Measurements from ENCODE around the gene SLC25A40.
"Not testable (repeated sequence)": the region's sequence is repeated elsewhere in the genome, so short reads cannot be mapped to it uniquely, and the experiment has no call there.

SLC25A40 gene, protein sequence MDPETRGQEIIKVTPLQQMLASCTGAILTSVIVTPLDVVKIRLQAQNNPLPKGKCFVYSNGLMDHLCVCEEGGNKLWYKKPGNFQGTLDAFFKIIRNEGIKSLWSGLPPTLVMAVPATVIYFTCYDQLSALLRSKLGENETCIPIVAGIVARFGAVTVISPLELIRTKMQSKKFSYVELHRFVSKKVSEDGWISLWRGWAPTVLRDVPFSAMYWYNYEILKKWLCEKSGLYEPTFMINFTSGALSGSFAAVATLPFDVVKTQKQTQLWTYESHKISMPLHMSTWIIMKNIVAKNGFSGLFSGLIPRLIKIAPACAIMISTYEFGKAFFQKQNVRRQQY

DNA sequence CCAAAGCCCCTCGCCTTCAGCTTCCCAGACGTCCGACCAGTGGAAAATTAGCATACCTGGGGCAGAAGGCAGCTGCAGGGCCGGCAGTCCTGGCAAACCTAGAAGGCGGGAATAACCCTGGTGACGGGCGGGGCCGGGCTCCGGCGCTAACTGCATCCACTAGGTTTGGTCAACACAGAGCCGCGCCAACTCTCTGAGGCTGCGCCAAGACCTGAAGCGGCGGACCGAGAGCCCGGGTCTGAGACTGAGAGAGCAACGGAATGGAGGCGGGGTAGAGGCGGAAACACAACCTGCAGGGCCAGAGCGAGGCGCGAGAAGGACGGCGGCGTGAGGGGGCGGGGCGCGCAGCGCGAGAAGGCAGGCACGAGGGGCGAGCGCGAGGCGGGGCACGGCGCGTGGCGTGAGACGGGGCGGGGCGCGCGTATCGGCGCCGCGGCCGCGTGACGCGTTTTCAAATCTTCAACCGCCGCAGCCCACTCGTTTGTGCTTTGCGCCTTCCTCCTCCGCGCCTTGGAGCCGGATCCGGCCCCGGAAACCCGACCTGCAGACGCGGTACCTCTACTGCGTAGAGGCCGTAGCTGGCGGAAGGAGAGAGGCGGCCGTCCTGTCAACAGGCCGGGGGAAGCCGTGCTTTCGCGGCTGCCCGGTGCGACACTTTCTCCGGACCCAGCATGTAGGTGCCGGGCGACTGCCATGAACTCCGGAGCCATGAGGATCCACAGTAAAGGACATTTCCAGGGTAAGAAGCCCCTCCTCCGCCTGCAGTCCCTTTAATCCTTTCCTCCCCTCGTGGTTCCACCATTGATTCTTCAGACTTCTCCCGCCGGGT lies at the start of gene SLC25A40, which contains the start of gene DBF4:
Gene SLC25A40, minus strand, starts transcription at position 321 of the 829 bp plus-strand sequence. CDS start 17,633 bp downstream, outside the sequence.
Gene DBF4, plus strand, starts transcription at position 454 of the 829 bp plus-strand sequence. Its CDS starts 240 bp downstream, at position 694.
- peak; percentile 81 for DNase-seq

DNA sequence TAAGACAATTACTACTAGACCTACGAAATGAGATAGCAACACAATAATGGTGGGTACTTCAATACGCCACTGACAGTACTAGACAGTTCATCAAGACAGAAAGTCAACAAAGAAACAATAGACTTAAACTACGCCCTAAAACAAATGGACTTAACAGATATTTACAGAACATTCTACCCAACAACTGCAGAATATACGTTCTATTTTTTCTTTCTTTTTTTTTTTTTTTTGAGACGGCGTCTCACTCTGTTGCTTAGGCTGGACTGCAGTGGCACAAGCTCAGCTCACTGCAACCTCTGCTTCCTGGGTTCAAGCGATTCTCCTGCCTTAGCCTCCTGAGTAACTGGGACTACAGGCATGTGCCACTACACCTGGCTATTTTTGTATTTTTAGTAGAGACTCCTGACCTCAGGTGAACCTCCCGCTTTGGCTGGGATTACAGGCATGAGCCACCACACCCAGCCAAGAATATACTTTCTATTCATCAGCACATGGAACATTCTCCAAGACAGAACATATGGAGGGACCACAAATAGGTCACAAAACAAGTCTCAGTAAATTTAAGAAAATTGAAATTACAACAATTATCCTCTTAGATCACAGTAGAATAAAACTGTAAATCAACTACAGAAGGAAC lies 46.7 kb upstream of the SLC25A40 start:
- DNase-seq, result not testable (repeated sequence)

DNA sequence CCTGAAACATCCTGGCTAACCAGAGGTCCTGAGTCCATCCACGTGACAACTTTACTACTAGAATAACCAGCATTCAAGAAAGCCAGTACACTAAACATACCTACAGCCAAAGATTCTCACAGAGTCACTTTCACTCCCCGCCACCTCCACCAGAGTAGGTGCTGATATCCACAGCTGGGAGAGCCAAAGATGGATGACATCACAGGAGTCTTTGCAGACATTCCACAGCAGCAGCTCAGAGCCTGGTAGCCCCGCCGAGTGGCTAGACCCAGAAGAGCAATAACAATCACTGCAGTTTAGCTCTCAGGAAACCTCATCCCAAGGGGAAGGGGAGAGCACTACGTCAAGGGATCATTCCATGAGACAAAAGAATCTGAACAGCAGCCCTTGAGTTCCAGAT lies 44.4 kb upstream of the SLC25A40 start:
- no peak for DNase-seq

DNA sequence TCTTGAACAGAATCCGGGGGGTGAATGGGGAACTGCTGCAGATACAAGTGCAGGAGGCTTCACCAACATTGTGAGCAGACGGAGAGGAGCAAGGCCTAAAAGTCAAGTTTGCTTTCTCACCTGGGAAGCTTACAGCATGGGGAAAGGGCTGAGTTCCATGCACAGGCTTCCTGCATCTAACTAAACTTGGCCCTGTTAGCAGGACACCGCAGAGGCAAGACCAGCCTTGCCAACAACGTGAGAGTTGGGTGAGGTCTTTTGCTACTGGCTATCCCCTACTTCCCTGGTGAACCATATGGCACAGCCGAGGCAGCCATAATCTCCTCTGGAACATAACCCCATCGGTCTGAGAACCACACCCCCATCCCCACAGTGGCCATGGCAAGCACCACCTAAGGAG lies 43.7 kb upstream of the SLC25A40 start:
- DNase-seq, result no peak

DNA sequence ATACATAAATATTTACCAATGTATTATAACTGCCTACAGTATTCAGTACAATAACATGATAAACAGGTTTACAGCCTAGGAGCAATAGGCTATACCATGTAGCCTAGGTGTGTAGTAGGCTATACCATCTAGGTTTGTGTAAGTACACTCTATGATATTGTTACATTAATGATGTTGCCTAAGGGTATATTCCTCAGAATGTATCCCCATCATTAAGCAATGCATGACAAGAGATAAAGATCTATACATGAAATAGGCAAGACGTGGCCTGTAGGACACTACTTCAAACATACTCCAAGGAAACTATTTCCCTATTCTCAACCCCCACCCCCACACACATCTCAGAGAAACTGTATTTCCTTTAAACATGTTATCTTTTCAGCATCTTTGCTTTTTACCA lies 42.6 kb upstream of the SLC25A40 start:
- no peak for DNase-seq

DNA sequence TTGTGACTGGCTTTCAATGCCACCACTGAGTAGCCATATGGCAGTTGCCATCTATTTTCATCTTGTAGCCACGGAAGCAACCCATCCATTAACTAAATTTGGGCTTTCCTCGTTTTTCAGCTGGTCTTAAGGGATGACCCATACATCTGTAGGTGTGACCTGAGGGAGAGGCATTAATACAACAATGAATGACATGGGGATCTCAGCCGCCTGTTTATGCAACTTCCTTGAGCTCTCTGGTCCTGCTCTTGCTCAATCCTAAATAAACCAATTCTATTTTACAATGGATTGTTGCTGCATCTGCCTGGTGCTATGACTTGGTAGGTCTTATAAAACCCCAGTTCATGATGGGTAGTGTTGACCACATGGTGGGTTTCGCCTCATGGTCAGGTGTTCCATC lies 36.0 kb upstream of the SLC25A40 start:
- no peak for DNase-seq

DNA sequence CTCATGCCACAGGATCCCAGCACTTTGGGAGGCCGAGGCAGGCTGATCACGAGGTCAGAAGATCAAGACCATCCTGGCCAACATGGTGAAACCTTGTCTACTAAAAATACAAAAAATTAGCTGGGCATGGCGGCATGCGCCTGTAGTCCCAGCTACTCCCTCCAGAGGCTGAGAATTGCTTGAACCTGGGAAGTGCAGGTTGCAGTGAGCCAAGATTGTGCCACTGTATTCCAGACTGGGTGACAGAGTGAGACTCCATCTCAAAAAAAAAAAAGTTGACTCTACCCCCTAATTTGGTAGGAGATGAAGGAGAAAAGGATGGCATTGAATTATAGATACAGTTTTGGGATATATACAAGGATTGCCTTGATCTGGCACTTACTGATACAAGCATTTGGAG lies 32.7 kb upstream of the SLC25A40 start:
- DNase-seq, result not testable (repeated sequence)

DNA sequence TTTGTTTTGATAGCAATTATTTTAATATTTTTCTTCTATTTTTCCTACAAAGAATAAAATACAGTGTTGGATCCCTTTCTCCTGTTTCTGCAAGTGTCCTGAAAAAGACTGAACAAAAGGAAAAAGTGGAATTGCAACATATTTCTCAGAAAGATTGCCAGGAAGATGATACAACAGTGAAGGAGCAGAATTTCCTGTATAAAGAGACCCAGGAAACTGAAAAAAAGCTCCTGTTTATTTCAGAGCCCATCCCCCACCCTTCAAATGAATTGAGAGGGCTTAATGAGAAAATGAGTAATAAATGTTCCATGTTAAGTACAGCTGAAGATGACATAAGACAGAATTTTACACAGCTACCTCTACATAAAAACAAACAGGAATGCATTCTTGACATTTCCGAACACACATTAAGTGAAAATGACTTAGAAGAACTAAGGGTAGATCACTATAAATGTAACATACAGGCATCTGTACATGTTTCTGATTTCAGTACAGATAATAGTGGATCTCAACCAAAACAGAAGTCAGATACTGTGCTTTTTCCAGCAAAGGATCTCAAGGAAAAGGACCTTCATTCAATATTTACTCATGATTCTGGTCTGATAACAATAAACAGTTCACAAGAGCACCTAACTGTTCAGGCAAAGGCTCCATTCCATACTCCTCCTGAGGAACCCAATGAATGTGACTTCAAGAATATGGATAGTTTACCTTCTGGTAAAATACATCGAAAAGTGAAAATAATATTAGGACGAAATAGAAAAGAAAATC lies 31.2 kb upstream of the SLC25A40 start:
- not testable (repeated sequence) for DNase-seq

DNA sequence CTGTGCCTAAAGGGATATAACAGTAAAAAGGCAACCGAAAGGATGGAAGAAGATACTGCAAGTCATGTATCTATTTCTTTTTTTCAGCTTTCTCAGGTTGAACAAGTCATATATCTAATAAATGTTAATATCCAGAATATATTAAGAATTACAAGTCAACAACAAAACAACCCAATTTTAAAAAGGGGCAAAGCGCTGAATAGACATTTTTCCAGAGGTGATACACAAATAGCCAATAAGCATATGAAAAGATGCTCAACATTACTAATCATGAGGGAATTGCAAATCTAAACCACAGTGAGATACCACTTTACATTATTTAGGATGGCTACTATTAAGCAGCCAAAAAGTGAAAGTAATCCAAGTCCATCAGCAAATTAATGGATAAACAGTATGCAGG lies 23.1 kb upstream of the SLC25A40 start:
- no peak for DNase-seq

DNA sequence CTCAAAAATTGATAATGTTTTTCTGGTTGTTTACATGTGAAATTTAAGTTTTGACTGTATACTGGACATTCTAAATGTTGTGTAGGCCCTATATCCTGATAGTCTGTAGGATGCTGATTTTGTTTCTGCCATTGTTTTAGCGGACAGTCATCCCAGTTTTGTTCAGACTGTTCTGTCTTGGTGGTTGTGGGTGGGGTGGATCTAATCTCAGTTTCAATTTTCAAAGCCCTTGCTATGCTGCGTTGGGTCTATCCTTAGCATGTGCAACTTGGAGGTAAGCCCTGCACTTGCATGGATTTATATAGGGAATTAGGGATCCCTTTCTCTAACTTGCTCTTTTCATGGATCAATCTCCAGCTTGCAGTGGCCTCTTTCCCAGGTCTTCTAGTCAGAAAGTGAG lies 19.2 kb upstream of the SLC25A40 start:
- DNase-seq, result no peak

DNA sequence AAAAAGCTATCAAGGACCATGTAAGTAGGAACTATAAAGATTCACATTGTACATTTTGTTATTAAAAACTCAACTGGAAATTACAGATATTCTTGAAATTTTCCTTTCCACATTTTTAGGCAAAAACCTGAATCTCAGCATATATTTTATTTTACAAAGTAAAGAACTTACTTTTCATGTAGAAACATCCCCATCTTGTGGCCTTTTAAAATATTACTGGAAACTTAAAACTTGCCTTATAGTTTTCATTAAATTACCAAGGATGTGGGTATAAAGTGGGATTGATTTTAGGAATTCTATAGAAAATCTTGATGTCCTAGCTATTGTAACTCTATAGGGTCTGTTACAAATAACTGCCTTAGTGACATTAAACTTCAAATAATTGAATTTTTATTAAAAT lies 10.7 kb upstream of the SLC25A40 start:
- DNase-seq, result peak; percentile 25

DNA sequence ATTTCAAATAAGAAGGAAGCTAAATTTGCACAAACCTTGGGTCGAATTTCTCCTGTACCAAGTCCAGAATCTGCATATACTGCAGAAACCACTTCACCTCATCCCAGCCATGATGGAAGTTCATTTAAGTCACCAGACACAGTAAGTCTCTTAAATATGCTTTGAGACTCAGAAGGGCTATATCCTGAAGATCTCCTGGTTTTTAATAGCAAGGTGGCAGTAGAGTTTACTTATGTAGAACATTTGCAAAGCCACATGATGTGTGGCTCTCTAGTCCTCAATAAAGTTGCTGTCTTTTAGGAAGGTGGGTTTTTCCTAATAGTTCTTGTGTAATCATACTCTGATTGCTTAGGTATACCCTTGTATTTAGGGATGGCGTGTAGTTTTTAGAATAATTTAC lies 8.9 kb upstream of the SLC25A40 start:
- no peak for DNase-seq

DNA sequence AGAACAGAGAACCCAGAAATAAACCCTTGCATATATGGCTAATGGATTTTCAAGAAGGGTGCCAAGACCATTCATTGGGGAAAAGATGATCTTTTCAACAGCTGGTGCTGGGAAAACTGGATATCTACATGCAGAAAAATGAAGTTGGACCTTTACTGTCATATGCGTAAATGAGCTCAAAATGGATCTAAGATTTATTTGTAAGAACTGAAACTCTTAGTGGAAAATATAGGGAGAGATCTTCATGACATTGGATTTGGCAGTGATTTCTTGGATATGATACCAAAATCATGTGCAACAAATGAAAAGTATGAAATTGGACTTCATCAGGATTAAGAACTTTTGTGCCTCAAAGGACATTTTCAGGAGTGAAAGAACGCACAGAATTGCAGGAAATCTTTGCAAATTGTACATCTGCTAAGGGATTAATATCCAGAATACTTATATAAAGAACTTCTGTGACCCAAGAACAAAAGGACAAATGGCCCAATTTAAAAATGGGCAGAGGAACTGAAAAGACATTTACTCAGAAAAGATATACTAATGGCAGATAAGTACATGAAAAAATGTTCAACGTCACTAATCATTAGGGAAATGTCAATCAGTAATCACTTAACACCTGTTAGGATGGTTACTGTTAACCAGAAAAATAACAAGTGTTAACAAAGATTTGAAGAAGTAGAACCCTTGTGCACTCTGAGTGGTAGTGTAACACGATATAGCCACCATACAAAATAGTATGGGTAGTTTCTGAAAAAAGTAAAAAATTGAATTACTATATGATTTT lies 6.2 kb upstream of the SLC25A40 start:
- DNase-seq, result no peak

DNA sequence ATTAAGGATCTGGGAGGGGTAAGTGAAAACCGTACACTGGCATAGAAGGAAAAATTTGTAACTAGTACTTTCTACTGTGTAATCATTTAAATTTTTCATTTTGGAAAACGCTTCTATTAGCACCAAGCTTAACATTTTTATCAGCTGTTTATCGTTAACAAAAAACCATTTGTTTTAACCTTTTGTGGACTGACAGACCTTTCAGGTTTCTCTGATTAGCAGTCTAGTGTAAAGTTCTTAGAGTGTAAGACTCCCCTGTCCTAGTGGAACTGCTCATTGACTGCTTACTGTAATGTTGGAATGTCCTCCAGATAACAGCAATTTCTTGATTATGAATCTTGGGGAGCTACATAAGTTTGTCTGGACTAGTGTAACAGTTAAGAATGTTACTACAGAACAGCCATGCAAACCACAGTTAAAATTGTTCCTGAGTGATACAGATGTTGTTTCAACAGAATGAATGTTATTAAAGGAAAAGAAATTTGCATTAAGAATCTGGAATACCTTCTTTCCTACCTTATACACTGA lies 2.1 kb upstream of the SLC25A40 start:
- no peak for DNase-seq

DNA sequence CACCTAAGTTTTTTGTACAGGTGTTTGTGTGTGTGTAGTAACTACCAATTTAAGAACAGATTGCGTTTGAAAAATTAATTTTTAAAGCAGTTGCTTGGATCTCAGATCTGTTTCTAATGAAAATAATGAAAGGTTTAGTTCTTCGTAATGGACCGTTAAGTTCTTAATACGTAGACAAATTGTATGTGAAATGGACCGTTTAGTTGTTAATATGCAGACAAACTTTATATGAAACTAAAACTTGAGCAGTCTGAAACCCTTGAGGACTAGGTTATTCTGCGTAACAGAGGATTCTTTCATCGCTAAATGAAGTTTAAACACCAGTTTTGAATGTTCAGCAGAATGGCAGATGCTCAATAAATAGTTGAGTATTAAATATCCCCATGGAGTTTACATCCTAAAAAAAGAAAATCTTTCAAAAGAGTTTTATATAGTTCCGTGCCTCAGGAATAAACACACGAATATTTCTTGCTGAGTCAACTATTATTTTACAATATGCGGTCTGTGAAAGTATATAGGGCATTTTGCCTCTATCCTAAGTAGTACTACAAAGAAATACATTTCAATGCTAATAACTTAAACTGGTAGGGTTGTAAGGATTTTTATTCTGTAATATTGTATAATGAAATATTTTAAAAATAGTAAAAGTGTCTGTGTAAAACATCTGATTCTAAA lies 1.3 kb upstream of the SLC25A40 start:
- no peak for DNase-seq

DNA sequence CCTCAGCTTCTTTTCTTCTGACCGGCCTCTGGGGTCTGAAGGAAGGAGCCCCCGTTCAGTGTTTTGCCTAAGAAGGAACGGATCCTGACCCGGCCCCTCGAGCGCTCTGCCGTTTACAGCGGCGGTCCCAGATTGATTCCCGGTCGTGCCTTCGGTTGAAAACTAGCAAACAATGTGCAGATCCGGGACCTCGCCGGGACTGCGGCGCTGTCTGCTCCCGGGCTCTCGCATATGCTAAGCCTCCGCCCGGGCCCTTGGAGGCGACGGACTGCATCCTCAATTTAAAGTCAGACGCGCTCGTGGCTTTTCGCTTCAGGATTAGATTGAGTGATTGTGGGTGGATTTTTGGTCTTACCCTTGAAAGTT lies 692 bp upstream of the SLC25A40 start:
- peak; percentile 40 for DNase-seq

DNA sequence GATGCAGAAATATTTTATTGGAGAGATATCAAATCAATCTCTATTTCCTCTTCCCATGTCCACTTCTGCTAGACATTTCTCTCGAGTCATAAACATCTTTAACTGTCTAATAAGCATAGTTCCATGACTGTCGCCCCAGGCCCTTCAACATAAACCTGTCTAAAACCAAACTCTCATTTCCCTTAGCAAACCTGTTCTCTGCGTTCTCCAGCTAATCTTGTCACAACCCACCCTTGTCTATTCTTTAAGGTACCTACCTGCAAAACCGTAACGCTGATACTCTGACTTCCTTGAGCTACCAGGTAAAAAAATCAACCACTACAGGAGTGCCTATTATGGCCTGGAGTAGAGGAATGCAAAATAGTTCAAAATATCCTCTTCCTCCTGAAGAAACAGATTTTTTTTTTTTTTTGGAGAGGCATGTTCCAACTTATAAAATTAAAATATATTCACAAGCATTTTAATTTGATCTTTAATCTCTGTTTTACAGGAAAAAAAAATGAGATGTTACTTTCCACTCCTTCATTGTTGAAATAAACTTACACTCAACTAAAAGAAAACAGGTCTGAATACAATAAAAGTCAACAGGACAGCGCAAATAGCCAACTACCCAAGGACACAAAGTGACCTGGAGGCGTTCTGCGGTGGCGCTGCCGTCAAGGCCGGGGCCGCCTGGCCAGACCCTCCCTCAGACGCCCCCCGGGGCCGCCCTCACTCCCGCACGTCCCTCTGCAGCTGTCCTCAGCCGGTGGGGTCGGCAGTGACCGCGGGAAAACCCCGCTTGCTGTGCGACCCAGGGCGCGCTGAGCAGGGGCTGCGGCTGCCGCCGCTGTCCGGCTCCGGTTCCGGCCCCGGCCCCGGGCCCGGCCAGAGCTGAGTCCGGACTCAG lies 765 bp downstream of the SLC25A40 start:
- DNase-seq, result no peak

DNA sequence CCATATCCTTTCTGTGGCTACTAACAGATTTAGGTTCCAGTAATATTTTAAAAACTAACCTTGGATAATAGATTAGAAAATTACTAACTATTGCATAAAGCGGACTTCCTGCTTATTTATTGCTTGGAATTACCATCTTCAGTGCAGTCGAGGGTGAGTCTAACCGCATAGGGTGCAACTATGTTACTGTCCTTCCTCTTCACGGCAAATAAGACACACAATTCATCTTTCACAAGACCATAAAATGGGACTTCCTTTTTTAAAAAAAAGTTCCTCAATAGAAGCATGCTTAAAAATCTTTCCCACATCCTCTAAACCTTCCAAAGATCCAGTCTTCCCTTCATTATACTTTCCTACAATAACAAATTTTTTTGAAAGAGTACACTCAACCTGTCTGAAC lies 2.1 kb downstream of the SLC25A40 start:
- no peak for DNase-seq

DNA sequence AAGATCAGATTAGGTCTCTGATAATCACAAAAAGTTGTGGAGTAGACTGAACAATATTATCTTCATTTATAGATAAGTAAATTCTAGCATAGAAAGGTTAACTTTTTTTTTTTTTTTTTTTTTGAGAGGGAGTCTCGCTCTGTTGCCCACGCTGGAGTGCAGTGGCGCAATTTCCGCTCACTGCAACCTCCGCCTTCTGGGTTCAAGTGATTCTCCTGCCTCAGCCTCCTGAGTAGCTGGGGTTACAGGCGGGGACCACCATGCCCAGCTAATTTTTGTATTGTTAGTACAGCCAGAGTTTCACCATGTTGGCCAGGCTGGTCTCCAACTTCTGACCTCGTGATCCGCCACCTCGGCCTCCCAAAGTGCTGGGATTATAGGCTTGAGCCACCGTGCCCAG lies 2.8 kb downstream of the SLC25A40 start:
- not testable (repeated sequence) for DNase-seq

DNA sequence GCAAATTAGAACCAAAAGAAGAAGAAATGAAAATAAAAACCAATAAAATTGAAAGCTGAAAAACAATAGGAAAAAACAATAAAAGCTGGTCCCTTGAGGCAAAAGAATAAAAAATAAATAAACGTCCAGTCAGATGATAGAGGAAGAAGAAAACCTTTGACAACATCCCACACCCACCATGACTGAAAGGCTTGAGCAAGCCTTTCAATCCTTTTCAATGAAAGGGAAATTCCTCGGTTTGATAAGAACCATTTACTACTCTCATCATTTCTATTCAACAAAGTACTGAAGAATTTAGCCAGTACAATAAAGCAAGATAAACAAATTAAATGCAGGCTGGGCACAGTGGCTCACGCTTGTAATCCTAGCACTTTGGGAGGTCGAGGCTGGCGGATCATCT lies 3.8 kb downstream of the SLC25A40 start:
- no peak for DNase-seq

All from amniotic stem cell (primary cell).